HUES64 (cell line): Measurements from ENCODE around the gene CACNA1C.

Experiments used
- H3K27ac ChIP-seq: 2 replicates; pipeline ENCODE4 v1.7.0; 2013; ENCODE audit warnings: low read depth, low read length, inconsistent platforms
- H3K27me3 ChIP-seq: 2 replicates; pipeline ENCODE4 v1.6.1; 2013; ENCODE audit warnings: mild to moderate bottlenecking, low read length; ENCODE audit not compliant: insufficient read depth
- H3K36me3 ChIP-seq: 2 replicates; pipeline ENCODE4 v1.6.1; 2013; ENCODE audit warnings: mild to moderate bottlenecking, low read length; ENCODE audit not compliant: insufficient read depth
- H3K4me1 ChIP-seq: 2 replicates; pipeline ENCODE4 v1.6.1; 2013; ENCODE audit warnings: mild to moderate bottlenecking, low read length, moderate library complexity; ENCODE audit not compliant: insufficient read depth
- H3K4me3 ChIP-seq: 2 replicates; pipeline ENCODE4 v1.5.1; 2013; ENCODE audit warnings: mild to moderate bottlenecking, low read length, moderate library complexity
- H3K9ac ChIP-seq: 2 replicates; pipeline ENCODE4 v1.6.1; 2013; ENCODE audit warnings: mild to moderate bottlenecking, low read depth, low read length
- H3K9me3 ChIP-seq: 2 replicates; pipeline ENCODE4 v1.6.1; 2013; ENCODE audit warnings: low read depth, low read length; ENCODE audit not compliant: insufficient read depth
- WGBS: fragments of 150-250, 120-280 bp; methylation state at CpG from one replicate; pipeline ENCODE4 v1.1.7; 2013; ENCODE audit warnings: missing lambda C conversion rate; 5-methylcytosine and 5-hydroxymethylcytosine counted together

CACNA1C gene

DNA sequence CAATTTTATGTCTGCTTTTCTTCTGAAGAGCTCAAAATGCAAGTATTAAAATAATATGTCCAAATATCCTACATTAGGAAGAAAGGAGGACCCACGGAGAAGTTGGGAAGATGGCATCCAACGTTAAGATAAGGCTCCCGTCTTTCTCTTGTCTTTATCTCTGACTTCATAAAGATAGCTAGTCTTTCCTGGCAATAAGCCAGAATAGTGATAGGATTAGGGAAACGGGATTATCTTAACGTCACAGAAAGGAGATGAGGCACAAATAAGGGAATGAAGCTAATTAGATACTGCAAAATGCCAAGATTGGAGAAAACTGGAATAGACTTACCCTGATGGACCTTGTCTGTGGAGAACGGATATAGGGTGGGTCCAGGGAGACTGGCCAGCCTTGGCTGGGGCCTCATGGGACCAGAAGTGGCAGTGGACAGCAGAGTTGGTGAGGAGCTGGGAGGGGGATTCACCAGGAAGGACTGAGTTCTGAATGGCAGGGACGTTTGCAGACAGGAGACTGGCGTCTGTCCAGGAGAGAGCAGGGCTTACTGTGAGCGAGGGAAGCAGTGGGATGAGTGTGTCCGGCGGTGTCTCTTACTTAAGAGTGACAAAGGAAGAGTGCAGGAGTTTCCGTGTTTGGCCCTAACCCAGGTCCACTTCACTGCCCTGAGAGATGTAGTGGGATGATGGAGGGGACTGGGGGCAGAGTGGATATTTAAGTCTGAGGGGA lies 119.9 kb downstream of the CACNA1C start:
- H3K36me3 ChIP-seq: no peaks in the 10 kb centered on the region
- H3K4me3 ChIP-seq: no peak overlapping the region
- 89% methylated on average over 12 of the region's 12 CpGs for WGBS
- no peak overlapping the region for H3K9ac ChIP-seq
- H3K27ac ChIP-seq: no peak overlapping the region
- H3K9me3 ChIP-seq: peaks cover 2% of the 10 kb centered on the region; the same call in 1 of the 2 replicates
- no peaks in the 10 kb centered on the region for H3K4me1 ChIP-seq
- no peaks in the 10 kb centered on the region for H3K27me3 ChIP-seq

GRCh38 chr12:2173971-2174370 lies 121.2 kb downstream of the CACNA1C start:
- no peak overlapping the region for H3K9ac ChIP-seq
- no peak overlapping the region for H3K4me3 ChIP-seq
- H3K27me3 ChIP-seq: no peaks in the 10 kb centered on the region
- H3K36me3 ChIP-seq: no peaks in the 10 kb centered on the region
- no peaks in the 10 kb centered on the region for H3K9me3 ChIP-seq
- WGBS: 87% methylated on average over 3 of the region's 4 CpGs
- no peaks in the 10 kb centered on the region for H3K4me1 ChIP-seq
- H3K27ac ChIP-seq: no peak overlapping the region

DNA sequence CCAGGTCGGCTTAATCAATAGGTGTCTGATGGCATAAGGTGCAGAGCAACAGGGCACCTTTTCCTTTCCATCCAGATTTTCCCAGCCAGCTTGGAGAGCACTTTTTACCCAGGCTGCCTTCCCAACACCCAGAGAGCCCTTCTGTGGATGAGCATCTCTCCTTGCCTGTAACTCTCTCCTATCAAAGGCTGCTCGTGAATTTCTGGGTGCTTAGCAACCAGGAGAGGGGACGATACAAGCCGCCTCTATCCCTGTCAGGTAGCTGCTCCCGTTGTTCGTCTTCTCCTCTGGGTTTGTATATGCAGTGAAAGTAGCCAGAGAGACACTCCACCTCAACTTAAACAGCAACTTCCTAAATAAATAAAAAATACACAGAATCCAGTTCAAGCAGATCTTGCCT lies 124.2 kb downstream of the CACNA1C start:
- H3K36me3 ChIP-seq: no peaks in the 10 kb centered on the region
- H3K9ac ChIP-seq: no peak overlapping the region
- no peaks in the 10 kb centered on the region for H3K9me3 ChIP-seq
- 92% methylated on average over 6 of the region's 6 CpGs for WGBS
- H3K27ac ChIP-seq: no peak overlapping the region
- no peak overlapping the region for H3K4me3 ChIP-seq
- no peaks in the 10 kb centered on the region for H3K27me3 ChIP-seq
- no peaks in the 10 kb centered on the region for H3K4me1 ChIP-seq

GRCh38 chr12:2177751-2178150 lies 125.0 kb downstream of the CACNA1C start:
- H3K4me3 ChIP-seq: no peak overlapping the region
- H3K9me3 ChIP-seq: no peaks in the 10 kb centered on the region
- H3K4me1 ChIP-seq: no peaks in the 10 kb centered on the region
- no peak overlapping the region for H3K27ac ChIP-seq
- 96% methylated on average over 3 of the region's 3 CpGs for WGBS
- H3K9ac ChIP-seq: no peak overlapping the region
- H3K36me3 ChIP-seq: no peaks in the 10 kb centered on the region
- H3K27me3 ChIP-seq: no peaks in the 10 kb centered on the region

- no peaks in the 10 kb centered on the region for H3K27me3 ChIP-seq
- no peaks in the 10 kb centered on the region for H3K36me3 ChIP-seq
- H3K9ac ChIP-seq: no peak overlapping the region
- no peak overlapping the region for H3K27ac ChIP-seq
- H3K9me3 ChIP-seq: no peaks in the 10 kb centered on the region
- peaks cover 8% of the 10 kb centered on the region for H3K4me1 ChIP-seq
- no peak overlapping the region for H3K4me3 ChIP-seq
- 84% methylated on average over 2 of the region's 2 CpGs for WGBS
These were observed 126.3 kb downstream of the CACNA1C start for GRCh38 chr12:2179058-2179457.

- 95% methylated on average over 8 of the region's 9 CpGs for WGBS
- H3K27ac ChIP-seq: no peak overlapping the region
- H3K36me3 ChIP-seq: no peaks in the 10 kb centered on the region
- H3K4me1 ChIP-seq: peaks cover 13% of the 10 kb centered on the region
- H3K27me3 ChIP-seq: no peaks in the 10 kb centered on the region
- no peak overlapping the region for H3K4me3 ChIP-seq
- H3K9ac ChIP-seq: no peak overlapping the region
- H3K9me3 ChIP-seq: no peaks in the 10 kb centered on the region
These were observed 127.4 kb downstream of the CACNA1C start for GRCh38 chr12:2179953-2180736.

GRCh38 chr12:2180737-2181082 lies 127.9 kb downstream of the CACNA1C start:
- Histone ChIP-seq H3K27ac (no peak overlapping the region), H3K9me3 (no peaks in the 10 kb centered on the region), H3K4me1 (peaks cover 13% of the 10 kb centered on the region), H3K27me3 (no peaks in the 10 kb centered on the region), H3K36me3 (no peaks in the 10 kb centered on the region), H3K9ac (no peak overlapping the region), H3K4me3 (no peak overlapping the region)
- 91% methylated on average over 3 of the region's 3 CpGs for WGBS

DNA sequence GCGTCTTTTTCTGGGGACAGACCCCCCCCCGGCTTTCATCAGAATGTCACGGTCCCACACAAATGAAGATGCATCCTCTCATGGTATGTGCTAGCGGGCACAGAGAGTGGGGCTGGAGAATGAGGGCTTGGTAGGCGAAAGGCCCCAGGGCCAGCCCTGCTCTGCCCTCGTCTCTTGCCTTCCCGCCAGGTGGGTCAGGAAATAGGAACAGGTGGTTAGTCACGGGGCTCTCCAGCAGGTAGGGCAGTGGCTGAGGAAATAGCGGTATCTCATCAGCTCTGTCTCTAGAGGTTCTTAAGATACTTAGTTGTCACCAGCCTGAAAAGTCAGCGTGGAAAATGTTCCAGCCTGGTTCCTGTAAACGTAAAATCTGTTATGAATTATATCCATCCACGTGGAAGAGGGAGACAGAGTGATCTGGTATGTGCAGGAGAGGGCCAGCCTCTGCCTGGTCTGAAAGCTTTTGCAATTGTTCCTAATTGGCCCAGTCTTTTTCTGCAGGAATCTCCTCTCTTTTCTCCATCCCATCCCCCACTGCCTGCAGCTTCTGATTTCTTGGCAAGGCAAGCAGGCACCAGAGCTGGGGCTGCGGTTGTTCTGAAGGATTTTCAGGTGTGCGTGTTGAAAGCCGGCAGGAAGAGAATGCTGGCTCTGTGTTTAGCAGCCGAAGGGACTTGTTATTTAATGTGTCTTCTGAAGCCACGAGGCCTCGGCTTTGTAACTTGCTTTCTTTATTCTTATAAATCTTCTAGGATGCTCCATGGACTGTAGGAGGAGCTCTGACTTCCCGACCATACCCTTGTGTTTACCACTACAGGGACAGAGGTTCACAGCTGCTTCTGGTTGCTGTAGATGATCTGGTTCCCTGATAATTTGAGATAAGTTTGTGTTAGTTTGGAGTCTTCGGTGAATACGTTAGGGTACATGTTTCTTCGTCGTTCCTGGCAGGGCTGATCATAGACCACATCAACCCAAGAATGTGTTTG lies 131.1 kb downstream of the CACNA1C start:
- Histone ChIP-seq H3K9me3 (no peaks in the 10 kb centered on the region), H3K4me3 (no peak overlapping the region), H3K27me3 (no peaks in the 10 kb centered on the region), H3K27ac (no peak overlapping the region), H3K4me1 (peaks cover 13% of the 10 kb centered on the region), H3K9ac (no peak overlapping the region), H3K36me3 (no peaks in the 10 kb centered on the region)
- WGBS: 73% methylated on average over 23 of the region's 23 CpGs

- Histone ChIP-seq H3K4me3 (no peak overlapping the region), H3K27ac (no peak overlapping the region), H3K4me1 (peaks cover 29% of the 10 kb centered on the region), H3K9ac (no peak overlapping the region), H3K36me3 (no peaks in the 10 kb centered on the region), H3K27me3 (no peaks in the 10 kb centered on the region), H3K9me3 (no peaks in the 10 kb centered on the region)
- 95% methylated on average over 21 of the region's 21 CpGs for WGBS
These were observed 133.1 kb downstream of the CACNA1C start for GRCh38 chr12:2185751-2186341.

GRCh38 chr12:2187195-2187945 lies 134.6 kb downstream of the CACNA1C start:
- no peak overlapping the region for H3K4me3 ChIP-seq

More at GRCh38 chr12:2187195-2187945, 134.6 kb downstream of the CACNA1C start:
- no peaks in the 10 kb centered on the region for H3K9me3 ChIP-seq
- H3K9ac ChIP-seq: no peak overlapping the region
- no peaks in the 10 kb centered on the region for H3K36me3 ChIP-seq
- H3K4me1 ChIP-seq: peaks cover 34% of the 10 kb centered on the region
- H3K27ac ChIP-seq: no peak overlapping the region
- H3K27me3 ChIP-seq: no peaks in the 10 kb centered on the region
- 90% methylated on average over 15 of the region's 15 CpGs for WGBS
